ENCODE data around the gene GLYATL1.

GLYATL1 gene

DNA sequence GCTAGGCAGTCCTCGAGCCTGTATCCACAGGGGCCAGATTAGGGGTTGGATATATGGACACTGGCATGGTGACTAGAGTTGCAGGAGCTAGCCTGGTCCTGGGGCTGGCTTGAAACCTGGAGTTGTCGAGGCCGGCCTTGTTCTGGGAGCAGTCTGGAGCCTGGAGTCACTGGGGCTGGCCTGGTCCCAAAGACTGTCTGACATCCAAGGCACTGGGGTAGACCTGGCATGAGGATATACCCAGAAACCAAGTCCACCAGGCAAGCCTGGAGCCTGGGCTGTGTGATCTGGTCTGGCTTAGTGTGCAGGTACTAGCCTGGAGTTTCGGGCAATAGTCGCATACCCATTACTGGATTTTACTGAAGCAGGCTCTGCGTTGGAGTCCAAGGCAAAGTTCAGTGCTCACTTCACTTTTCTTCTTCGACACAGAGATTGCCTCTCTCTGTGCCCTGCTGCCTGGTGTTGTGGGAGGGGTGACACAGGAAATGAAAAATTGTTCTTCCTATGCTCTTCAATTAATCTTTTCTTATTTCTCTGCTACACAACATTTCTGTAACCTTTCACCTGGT is 4.3 kb upstream of the GLYATL1 start:
- no peaks in the 10 kb centered on the region for H3K36me3 ChIP-seq
- H3K27ac ChIP-seq: no peak overlapping the region
- DNase-seq: no peak
- TF ChIP-seq, protein P1, sequence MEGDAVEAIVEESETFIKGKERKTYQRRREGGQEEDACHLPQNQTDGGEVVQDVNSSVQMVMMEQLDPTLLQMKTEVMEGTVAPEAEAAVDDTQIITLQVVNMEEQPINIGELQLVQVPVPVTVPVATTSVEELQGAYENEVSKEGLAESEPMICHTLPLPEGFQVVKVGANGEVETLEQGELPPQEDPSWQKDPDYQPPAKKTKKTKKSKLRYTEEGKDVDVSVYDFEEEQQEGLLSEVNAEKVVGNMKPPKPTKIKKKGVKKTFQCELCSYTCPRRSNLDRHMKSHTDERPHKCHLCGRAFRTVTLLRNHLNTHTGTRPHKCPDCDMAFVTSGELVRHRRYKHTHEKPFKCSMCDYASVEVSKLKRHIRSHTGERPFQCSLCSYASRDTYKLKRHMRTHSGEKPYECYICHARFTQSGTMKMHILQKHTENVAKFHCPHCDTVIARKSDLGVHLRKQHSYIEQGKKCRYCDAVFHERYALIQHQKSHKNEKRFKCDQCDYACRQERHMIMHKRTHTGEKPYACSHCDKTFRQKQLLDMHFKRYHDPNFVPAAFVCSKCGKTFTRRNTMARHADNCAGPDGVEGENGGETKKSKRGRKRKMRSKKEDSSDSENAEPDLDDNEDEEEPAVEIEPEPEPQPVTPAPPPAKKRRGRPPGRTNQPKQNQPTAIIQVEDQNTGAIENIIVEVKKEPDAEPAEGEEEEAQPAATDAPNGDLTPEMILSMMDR (IDR thresholded peaks at IDR 0.05; ENCODE audit: low read depth, low read length): no peak
- no peak overlapping the region for H3K4me3 ChIP-seq (ENCODE audit: low read depth, low read length)
- H3K27me3 ChIP-seq (ENCODE audit: insufficient read depth, low read depth, severe bottlenecking): peaks cover 8% of the 10 kb centered on the region
- no peaks in the 10 kb centered on the region for H3K9me3 ChIP-seq (ENCODE audit: severe bottlenecking)

DNA sequence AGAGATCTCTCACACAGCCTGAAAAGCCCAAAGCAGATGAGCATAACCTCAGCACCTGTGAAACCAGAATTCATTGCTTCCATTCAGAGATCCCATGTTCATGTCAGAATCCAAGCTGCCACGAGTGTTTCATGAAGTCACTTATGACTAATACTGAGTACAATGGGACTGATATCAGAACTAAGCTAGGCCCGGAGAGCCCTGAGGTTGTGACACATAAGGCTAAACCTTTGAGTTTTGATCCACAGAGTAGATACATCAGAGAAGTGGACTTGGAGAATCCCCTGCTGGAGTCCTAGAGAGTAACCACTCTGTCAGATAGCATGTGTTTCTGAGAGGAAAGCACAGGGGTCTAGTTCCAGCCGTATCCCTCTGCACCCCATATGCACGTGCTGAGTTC is 890 bp upstream of the GLYATL1 start:
- no peak for DNase-seq
- Histone ChIP-seq H3K36me3 (no peaks in the 10 kb centered on the region), H3K9me3 (ENCODE audit: severe bottlenecking) (no peaks in the 10 kb centered on the region), H3K27ac (no peak overlapping the region), H3K27me3 (ENCODE audit: insufficient read depth, low read depth, severe bottlenecking) (peaks cover 23% of the 10 kb centered on the region), H3K4me3 (ENCODE audit: low read depth, low read length) (no peak overlapping the region)
- TF ChIP-seq, protein P1 (IDR thresholded peaks at IDR 0.05; ENCODE audit: low read depth, low read length): no peak

DNA sequence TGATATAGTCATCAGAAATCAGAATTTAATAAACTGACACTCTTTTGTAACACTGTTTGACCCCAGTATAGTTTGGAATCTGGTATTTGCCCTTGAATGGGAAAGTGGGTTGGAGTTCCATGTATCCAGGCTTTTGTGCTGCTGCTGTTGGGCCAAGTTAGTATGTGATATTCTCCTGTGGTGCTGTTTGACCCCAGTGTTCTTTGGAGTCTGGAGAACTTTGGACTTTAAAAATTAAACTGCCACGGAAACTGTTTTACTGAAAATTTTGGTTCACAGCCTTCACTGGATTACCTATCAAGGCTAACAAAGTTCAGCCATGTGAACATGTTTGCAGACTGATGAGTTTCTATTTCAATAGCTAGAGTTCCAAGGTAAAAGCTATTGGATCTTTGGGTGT is 740 bp downstream of the GLYATL1 start:
- no peak overlapping the region for H3K27ac ChIP-seq
- H3K4me3 ChIP-seq (ENCODE audit: low read depth, low read length): no peak overlapping the region
- H3K27me3 ChIP-seq (ENCODE audit: insufficient read depth, low read depth, severe bottlenecking): peaks cover 25% of the 10 kb centered on the region
- TF ChIP-seq, protein P1 (IDR thresholded peaks at IDR 0.05; ENCODE audit: low read depth, low read length): no peak
- no peak for DNase-seq
- H3K36me3 ChIP-seq: no peaks in the 10 kb centered on the region
- no peaks in the 10 kb centered on the region for H3K9me3 ChIP-seq (ENCODE audit: severe bottlenecking)

DNA sequence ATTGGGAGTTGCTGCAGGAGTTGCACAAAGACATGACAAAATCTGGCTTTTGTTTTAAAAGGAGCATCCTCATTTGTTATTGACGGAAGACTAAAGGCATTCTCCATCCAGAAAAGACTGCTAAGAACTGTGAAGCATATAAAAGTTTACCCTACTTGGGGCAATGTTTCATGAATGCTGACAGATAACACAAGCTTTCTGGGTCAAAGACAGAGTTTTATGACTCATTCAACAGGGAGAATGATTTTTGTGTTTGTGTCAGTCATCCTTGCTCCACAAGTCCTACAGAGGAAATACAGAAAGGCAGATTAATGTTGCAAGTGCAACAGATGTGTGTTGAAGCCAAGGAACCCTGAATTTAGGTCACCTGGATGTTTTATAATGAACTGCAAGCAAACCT is 2.5 kb downstream of the GLYATL1 start:
- no peak for DNase-seq
- TF ChIP-seq, protein P1 (IDR thresholded peaks at IDR 0.05; ENCODE audit: low read depth, low read length): no peak
- H3K4me3 ChIP-seq (ENCODE audit: low read depth, low read length): no peak overlapping the region

DNA sequence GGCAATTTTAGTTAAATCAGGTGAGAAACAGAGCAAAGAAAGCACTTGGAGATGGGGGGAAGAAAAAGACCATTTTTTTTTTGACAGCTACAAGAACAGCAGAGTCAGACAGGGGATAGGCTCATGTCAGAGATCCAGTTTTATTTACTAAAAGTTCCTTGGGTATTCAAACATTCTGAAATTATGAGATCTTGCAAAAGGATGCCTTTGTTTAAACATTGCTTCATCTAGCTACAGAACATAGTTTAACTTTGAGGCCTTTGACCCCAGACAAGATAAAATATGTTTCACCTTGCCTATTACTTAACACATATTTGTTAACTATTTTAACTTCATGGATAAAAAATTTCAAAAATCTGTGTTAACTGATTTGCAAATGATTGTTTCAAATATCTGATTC is 6.4 kb downstream of the GLYATL1 start:
- no peak overlapping the region for H3K27ac ChIP-seq
- peaks cover 22% of the 10 kb centered on the region for H3K27me3 ChIP-seq (ENCODE audit: insufficient read depth, low read depth, severe bottlenecking)
- H3K36me3 ChIP-seq: no peaks in the 10 kb centered on the region
- TF ChIP-seq, protein P1 (IDR thresholded peaks at IDR 0.05; ENCODE audit: low read depth, low read length): no peak
- DNase-seq: no peak
- no peak overlapping the region for H3K4me3 ChIP-seq (ENCODE audit: low read depth, low read length)
- no peaks in the 10 kb centered on the region for H3K9me3 ChIP-seq (ENCODE audit: severe bottlenecking)

More for the DNA sequence above, 2.5 kb downstream of the GLYATL1 start:
- H3K27ac ChIP-seq: no peak overlapping the region
- H3K36me3 ChIP-seq: no peaks in the 10 kb centered on the region
- no peaks in the 10 kb centered on the region for H3K9me3 ChIP-seq (ENCODE audit: severe bottlenecking)
- H3K27me3 ChIP-seq (ENCODE audit: insufficient read depth, low read depth, severe bottlenecking): peaks cover 29% of the 10 kb centered on the region

DNA sequence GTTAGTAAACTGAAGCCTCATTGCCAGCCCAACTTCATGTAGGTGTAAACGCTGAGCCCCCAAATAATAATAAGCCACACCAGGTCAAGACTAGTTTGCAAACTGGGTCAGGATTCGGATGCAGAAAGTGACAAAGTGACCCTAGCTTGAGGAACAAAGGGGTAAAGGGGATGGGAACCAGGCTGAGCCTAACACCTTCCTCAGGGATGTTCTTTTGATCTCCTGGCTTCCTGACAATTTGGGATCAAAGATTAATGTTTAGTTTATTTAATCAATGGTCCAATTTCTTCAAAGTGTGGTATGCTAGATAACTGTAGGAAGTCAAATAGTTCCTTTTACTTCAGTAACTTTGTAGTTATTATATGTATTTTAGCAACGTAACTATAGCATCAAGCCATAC is 9.9 kb downstream of the GLYATL1 start:
- Histone ChIP-seq H3K36me3 (no peaks in the 10 kb centered on the region), H3K4me3 (ENCODE audit: low read depth, low read length) (no peak overlapping the region), H3K27me3 (ENCODE audit: insufficient read depth, low read depth, severe bottlenecking) (peaks cover 14% of the 10 kb centered on the region), H3K27ac (no peak overlapping the region), H3K9me3 (ENCODE audit: severe bottlenecking) (no peaks in the 10 kb centered on the region)
- TF ChIP-seq, protein P1 (IDR thresholded peaks at IDR 0.05; ENCODE audit: low read depth, low read length): no peak
- DNase-seq: no peak

All from WERI-Rb-1 (cell line).